PC-3 (cell line): ENCODE results near the gene THOC2. TPM values are rescaled to one million over a fixed set of nuclear protein-coding genes. Genes with fewer than 3 reads are reported as not detected.
"Not testable (repeated sequence)": the region's sequence is repeated elsewhere in the genome, so short reads cannot be mapped to it uniquely, and the experiment has no call there.

Experiments used
- ATAC-seq: fragments of 200-7000 bp; cut with Tn5 transposase; 2 replicates; pipeline ENCODE4 v1.9.1; 2020; ENCODE audit warnings: mild to moderate bottlenecking, moderate library complexity
- BruUV-seq: library from RNA; stranded (reverse); fragments of 400-500 nt; replicated peaks from 2 replicates; lab custom pipeline; 2021; lab: Mats Ljungman, UMichigan
- CTCF ChIA-PET: fragments of 300-600 bp; sonication (Branson Sonifier 250); formaldehyde crosslinking; loops from one replicate; lab custom pipeline; 2022; ENCODE audit warnings: antibody characterized with exemption; lab: Charles Lee
- POLR2A ChIA-PET: fragments of 300-600 bp; sonication (Branson Sonifier 250); formaldehyde crosslinking; loops from one replicate; lab custom pipeline; 2022; ENCODE audit warnings: antibody characterized with exemption; ENCODE audit not compliant: unreplicated experiment; lab: Charles Lee
- DNase-seq: peaks from one replicate; pipeline ENCODE4 v3.0.0-alpha.2; 2015
- H2AFZ ChIP-seq: fragments of 300-600 bp; sonication (generic); 2 replicates; pipeline ENCODE4 v1.6.0; 2016; ENCODE audit warnings: antibody characterized with exemption, low read length
- H3F3A ChIP-seq: fragments of 300-600 bp; sonication (generic); one replicate; pipeline ENCODE4 v1.6.0; 2017; ENCODE audit warnings: antibody characterized with exemption, low read length, control low read depth, mild to moderate bottlenecking; ENCODE audit not compliant: unreplicated experiment
- H3K27ac ChIP-seq: fragments of 300-600 bp; sonication (generic); 2 replicates; pipeline ENCODE4 v1.5.1; 2016; ENCODE audit warnings: mild to moderate bottlenecking, low read length
- H3K27me3 ChIP-seq: fragments of 300-600 bp; sonication (generic); 2 replicates; pipeline ENCODE4 v1.6.1; 2016; ENCODE audit warnings: low read length, mixed read lengths
- H3K36me3 ChIP-seq: fragments of 300-600 bp; sonication (generic); 2 replicates; pipeline ENCODE4 v1.6.1; 2016; ENCODE audit warnings: low read depth, mixed run types, low read length, mixed read lengths
- H3K4me1 ChIP-seq: fragments of 300-600 bp; sonication (generic); 2 replicates; pipeline ENCODE4 v1.5.1; 2016; ENCODE audit warnings: low read length; ENCODE audit not compliant: insufficient read depth
- H3K4me2 ChIP-seq: fragments of 300-600 bp; sonication (generic); 2 replicates; pipeline ENCODE4 v1.6.0; 2016; ENCODE audit warnings: low read length
- H3K4me3 ChIP-seq: fragments of 300-600 bp; sonication (generic); 2 replicates; pipeline ENCODE4 v1.5.1; 2016; ENCODE audit warnings: mild to moderate bottlenecking, low read length, mixed read lengths
- H3K79me2 ChIP-seq: fragments of 300-600 bp; sonication (generic); 2 replicates; pipeline ENCODE4 v1.6.1; 2017; ENCODE audit warnings: low read length, mixed read lengths
- H3K9ac ChIP-seq: fragments of 300-600 bp; sonication (generic); 2 replicates; pipeline ENCODE4 v1.6.0; 2016; ENCODE audit warnings: mild to moderate bottlenecking, low read length
- H3K9me2 ChIP-seq: fragments of 300-600 bp; sonication (generic); replicated peaks from 2 replicates; pipeline ENCODE4 v1.6.1; 2016; ENCODE audit warnings: mixed run types, low read length, mixed read lengths
- H3K9me3 ChIP-seq: fragments of 300-600 bp; sonication (generic); 2 replicates; pipeline ENCODE4 v1.6.1; 2016; ENCODE audit warnings: low read length, mixed read lengths
- H4K20me1 ChIP-seq: fragments of 300-600 bp; sonication (generic); 2 replicates; pipeline ENCODE4 v1.6.1; 2016; ENCODE audit warnings: low read length, mixed read lengths
- EZH2 ChIP-seq: fragments of 300-600 bp; sonication (generic); IDR thresholded peaks from one replicate; pipeline ENCODE4 v1.6.1; 2017; ENCODE audit warnings: antibody characterized with exemption, mild to moderate bottlenecking, low read length; ENCODE audit not compliant: unreplicated experiment
- EZH2phosphoT487 ChIP-seq: fragments of 300-600 bp; sonication (generic); IDR thresholded peaks from 2 replicates; pipeline ENCODE4 v1.6.1; 2018; ENCODE audit warnings: mild to moderate bottlenecking, antibody characterized with exemption, low read length, borderline replicate concordance
- intact Hi-C: fragments of 100-400 bp; cut with micrococcal nuclease; formaldehyde crosslinking; loops from 2 replicates; pipeline ENCODE4 v1.9.0; 2023
- total RNA-seq: library from RNA; depleted of rRNA; stranded (reverse); fragments of >200 nt; gene quantifications from 2 replicates; pipeline ENCODE4 v1.2.3, GENCODE V29; 2014
- TF ChIP-seq, protein P1 (sequence below): fragments of 300-600 bp; sonication (generic); conservative IDR thresholded peaks from 2 replicates; pipeline ENCODE4 v1.5.1; 2017; ENCODE audit warnings: antibody characterized with exemption, low read depth, mild to moderate bottlenecking, low read length

The THOC2 gene
- total RNA-seq, 1 experiment from 2014 or later = 69.1 TPM

DNA sequence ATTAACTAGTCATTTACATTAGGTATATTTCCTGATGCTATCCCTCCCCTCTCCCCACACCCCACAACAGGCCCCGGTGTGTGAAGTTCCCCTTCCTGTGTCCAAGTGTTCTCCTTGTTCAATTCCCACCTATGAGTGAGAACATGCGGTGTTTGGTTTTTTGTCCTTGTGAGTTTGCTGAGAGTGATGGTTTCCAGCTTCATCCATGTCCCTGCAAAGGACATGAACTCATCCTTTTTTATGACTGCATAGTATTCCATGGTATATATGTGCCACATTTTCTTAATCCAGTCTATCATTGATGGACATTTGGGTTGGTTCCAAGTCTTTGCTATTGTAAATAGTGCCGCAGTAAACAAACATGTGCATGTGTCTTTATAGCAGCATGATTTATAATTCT is 69.1 kb downstream of the THOC2 start:
- H3K9me2 ChIP-seq, intact Hi-C loops, H3K9ac ChIP-seq, H3K4me1 ChIP-seq, H3K9me3 ChIP-seq, ATAC-seq, H2AFZ ChIP-seq, H3K4me2 ChIP-seq, POLR2A ChIA-PET, H3K4me3 ChIP-seq, H3K79me2 ChIP-seq, H3K27me3 ChIP-seq, H4K20me1 ChIP-seq, H3F3A ChIP-seq, BruUV-seq, DNase-seq, H3K27ac ChIP-seq, CTCF ChIA-PET: not testable (repeated sequence)
- peaks cover 14% of the 10 kb centered on the region for H3K36me3 ChIP-seq

DNA sequence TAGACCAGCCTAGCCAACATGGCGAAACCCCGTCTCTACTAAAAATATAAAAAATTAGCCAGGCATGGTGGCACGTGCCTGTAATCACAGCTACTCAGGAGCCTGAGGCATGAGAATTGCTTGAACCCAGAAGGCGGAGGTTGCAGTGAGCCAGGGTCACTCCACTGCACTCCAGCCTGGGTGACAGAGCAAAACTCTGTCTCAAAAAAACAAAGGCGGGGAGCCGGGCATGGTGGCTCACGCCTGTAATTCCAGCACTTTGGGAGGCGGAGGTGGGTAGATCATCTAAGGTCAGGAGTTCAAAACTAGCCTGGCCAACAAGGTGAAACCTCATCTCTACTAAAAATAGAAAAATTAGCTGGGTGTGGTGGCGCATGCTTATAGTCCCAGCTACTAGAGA is 76.3 kb downstream of the THOC2 start:
- CTCF ChIA-PET = not testable (repeated sequence)
- peaks cover 11% of the 10 kb centered on the region; the same call in 1 of the 2 replicates for H3K79me2 ChIP-seq

DNA sequence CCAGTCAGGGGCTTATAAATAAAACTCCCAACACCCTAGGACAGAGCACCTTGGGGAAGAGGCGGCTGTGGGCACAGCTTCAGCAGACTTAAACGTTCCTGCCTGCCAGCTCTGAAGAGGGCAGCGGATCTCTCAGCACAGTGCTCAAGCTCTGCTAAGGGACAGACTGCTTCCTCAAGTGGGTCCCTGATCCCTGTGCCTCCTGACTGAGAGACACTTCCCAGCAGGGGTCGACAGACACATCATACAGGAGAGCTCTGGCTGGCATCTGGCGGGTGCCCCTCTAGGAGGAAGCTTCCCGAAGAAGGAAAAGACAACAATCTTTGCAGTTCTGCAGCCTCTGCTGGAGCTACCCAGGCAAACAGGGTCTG is 84.1 kb downstream of the THOC2 start:
- H3F3A ChIP-seq, H3K4me3 ChIP-seq, DNase-seq, H4K20me1 ChIP-seq, H3K4me2 ChIP-seq, H3K4me1 ChIP-seq, CTCF ChIA-PET, H2AFZ ChIP-seq, H3K9ac ChIP-seq, H3K9me3 ChIP-seq, H3K27me3 ChIP-seq, BruUV-seq, H3K36me3 ChIP-seq, H3K27ac ChIP-seq, H3K9me2 ChIP-seq: not testable (repeated sequence)
- H3K79me2 ChIP-seq = peaks cover 17% of the 10 kb centered on the region
- ATAC-seq = peak; percentile 13; the same call in 1 of the 2 replicates
- POLR2A ChIA-PET = interaction anchor here (0.6 kb wide), 1 partner anchor 16 kb away, joined by 5 read pairs; no protein-coding TSS in a partner anchor
- intact Hi-C loops = loop anchor here (5.0 kb wide), 1 partner anchor 84 kb away; the partner anchor contains the start of gene THOC2

More for the DNA sequence above, 76.3 kb downstream of the THOC2 start:
- H3K4me3 ChIP-seq, DNase-seq, H3K9ac ChIP-seq, intact Hi-C loops, POLR2A ChIA-PET, H2AFZ ChIP-seq, H3K4me1 ChIP-seq, H3K9me3 ChIP-seq, BruUV-seq, H3F3A ChIP-seq, ATAC-seq, H3K36me3 ChIP-seq, H3K4me2 ChIP-seq, H3K27ac ChIP-seq, H3K9me2 ChIP-seq, H4K20me1 ChIP-seq, H3K27me3 ChIP-seq: not testable (repeated sequence)

DNA sequence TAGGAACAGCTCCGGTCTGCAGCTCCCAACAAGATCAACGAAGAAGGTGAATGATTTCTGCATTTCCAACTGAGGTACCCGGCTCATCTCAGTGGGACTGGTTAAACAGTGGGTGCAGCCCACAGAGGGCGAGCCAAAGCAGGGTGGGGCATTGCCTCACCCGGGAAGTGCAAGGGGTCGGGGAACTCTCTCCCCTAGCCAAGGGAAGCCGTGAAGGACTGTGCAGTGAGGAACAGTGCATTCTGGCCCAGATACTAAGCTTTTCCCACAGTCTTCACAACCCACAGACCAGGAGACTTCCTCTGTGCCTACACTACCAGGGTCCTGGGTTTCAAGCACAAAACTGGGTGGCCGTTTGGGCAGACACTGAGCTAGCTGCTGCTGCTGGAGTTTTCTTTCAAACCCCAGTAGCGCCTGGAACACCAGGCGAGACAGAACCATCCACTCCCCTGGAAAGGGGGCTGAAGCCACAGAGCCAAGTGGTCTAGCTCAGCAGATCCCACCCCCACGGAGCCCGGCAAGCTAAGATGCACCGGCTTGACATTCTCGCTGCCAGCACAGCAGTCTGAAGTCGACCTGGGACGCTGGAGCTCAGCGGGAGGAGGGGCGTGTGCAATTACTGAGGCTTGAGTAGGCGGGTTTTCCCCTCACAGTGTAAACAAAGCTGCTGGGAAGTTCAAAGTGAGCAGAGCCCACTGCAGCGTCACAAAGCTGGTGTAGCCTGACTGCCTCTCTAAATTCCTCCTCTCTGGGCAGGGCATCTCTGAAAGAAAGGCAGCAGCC is 84.6 kb downstream of the THOC2 start:
- H3K27ac ChIP-seq = no peak overlapping the region
- no peak overlapping the region for H3K4me2 ChIP-seq
- H3K9ac ChIP-seq = no peak overlapping the region
- H3K36me3 ChIP-seq = 0 out of 2 replicates have a peak, but pooled peaks cover 2% of the 10 kb centered on the region
- ChIA-PET CTCF (interaction anchor here (0.6 kb wide), 1 partner anchor 32 kb away, joined by 3 read pairs; no protein-coding TSS in a partner anchor), POLR2A (interaction anchor here (0.6 kb wide), 1 partner anchor 16 kb away, joined by 5 read pairs; no protein-coding TSS in a partner anchor)
- no peaks in the 10 kb centered on the region for H3K27me3 ChIP-seq
- peaks cover 17% of the 10 kb centered on the region for H3K79me2 ChIP-seq
- H3K9me2 ChIP-seq = no peaks in the 10 kb centered on the region
- no peaks in the 10 kb centered on the region for H3K9me3 ChIP-seq
- DNase-seq (peak; percentile 37), ATAC-seq (peak; percentile 96)
- H3F3A ChIP-seq = no peaks in the 10 kb centered on the region
- H4K20me1 ChIP-seq = 0 out of 2 replicates have a peak, but pooled peaks cover 6% of the 10 kb centered on the region
- peaks cover 4% of the 10 kb centered on the region; the same call in 1 of the 2 replicates for H3K4me1 ChIP-seq
- no peak for TF ChIP-seq EZH2
- TF ChIP-seq EZH2phosphoT487 = no peak
- TF ChIP-seq, protein P1, sequence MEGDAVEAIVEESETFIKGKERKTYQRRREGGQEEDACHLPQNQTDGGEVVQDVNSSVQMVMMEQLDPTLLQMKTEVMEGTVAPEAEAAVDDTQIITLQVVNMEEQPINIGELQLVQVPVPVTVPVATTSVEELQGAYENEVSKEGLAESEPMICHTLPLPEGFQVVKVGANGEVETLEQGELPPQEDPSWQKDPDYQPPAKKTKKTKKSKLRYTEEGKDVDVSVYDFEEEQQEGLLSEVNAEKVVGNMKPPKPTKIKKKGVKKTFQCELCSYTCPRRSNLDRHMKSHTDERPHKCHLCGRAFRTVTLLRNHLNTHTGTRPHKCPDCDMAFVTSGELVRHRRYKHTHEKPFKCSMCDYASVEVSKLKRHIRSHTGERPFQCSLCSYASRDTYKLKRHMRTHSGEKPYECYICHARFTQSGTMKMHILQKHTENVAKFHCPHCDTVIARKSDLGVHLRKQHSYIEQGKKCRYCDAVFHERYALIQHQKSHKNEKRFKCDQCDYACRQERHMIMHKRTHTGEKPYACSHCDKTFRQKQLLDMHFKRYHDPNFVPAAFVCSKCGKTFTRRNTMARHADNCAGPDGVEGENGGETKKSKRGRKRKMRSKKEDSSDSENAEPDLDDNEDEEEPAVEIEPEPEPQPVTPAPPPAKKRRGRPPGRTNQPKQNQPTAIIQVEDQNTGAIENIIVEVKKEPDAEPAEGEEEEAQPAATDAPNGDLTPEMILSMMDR = no peak
- no TSS peak for BruUV-seq
- intact Hi-C loops = loop anchor here (5.0 kb wide), 1 partner anchor 84 kb away; the partner anchor contains the start of gene THOC2
- H2AFZ ChIP-seq = no peak overlapping the region
- no peak overlapping the region for H3K4me3 ChIP-seq
